HL-60/S4 treated with phorbol 12-myristate 13-acetate at 8.2 ng/mL for 4 days and 3 days (cell line): ENCODE measurements around the gene NPPA.

ENCODE experiments used
- in situ Hi-C: fragments of 300-500 bp; cut with MboI; formaldehyde crosslinking; loops from 2 replicates; pipeline ENCODE4 v1.15.0; 2022; ENCODE audit warnings: low sequenced_read_pairs

Gene NPPA

GRCh38 chr1:11874624-11875023 lies 27.0 kb upstream of the NPPA start:
- in situ Hi-C loops, result no loop called here

- in situ Hi-C loops, result no loop called here
Measured at GRCh38 chr1:11874258-11874562, 26.6 kb upstream of the NPPA start.

- in situ Hi-C loops, result no loop called here
Measured at GRCh38 chr1:11873395-11874257, 26.0 kb upstream of the NPPA start.

- in situ Hi-C loops, result no loop called here
Measured at GRCh38 chr1:11872545-11872944, 25.0 kb upstream of the NPPA start.

GRCh38 chr1:11869650-11870207 lies 22.1 kb upstream of the NPPA start:
- in situ Hi-C loops, result no loop called here

GRCh38 chr1:11869104-11869503 lies 21.5 kb upstream of the NPPA start:
- in situ Hi-C loops, result no loop called here

- in situ Hi-C loops, result no loop called here
Measured at GRCh38 chr1:11868331-11868980, 20.9 kb upstream of the NPPA start.

GRCh38 chr1:11862890-11863289 lies 15.3 kb upstream of the NPPA start:
- in situ Hi-C loops, result no loop called here

- in situ Hi-C loops, result no loop called here
Measured at GRCh38 chr1:11860587-11860986, 13.0 kb upstream of the NPPA start.

GRCh38 chr1:11860083-11860482 lies 12.5 kb upstream of the NPPA start:
- in situ Hi-C loops, result no loop called here

GRCh38 chr1:11858968-11859871 lies 11.6 kb upstream of the NPPA start:
- in situ Hi-C loops, result no loop called here

- in situ Hi-C loops, result no loop called here
Measured at GRCh38 chr1:11858613-11858967, 11.0 kb upstream of the NPPA start, which contains the start of gene NPPB. TSS of gene NPPB (minus strand) at chr1:11858945. CDS start at chr1:11858833, 112 bp downstream.

- in situ Hi-C loops, result no loop called here
Measured at GRCh38 chr1:11858158-11858557, 10.6 kb upstream of the NPPA start.

- in situ Hi-C loops, result no loop called here
Measured at GRCh38 chr1:11857164-11857851, 9.7 kb upstream of the NPPA start.

GRCh38 chr1:11856698-11857097 lies 9.1 kb upstream of the NPPA start:
- in situ Hi-C loops, result no loop called here

- in situ Hi-C loops, result no loop called here
Measured at GRCh38 chr1:11855430-11855829, 7.8 kb upstream of the NPPA start.

- in situ Hi-C loops, result no loop called here
Measured at GRCh38 chr1:11854519-11854918, 6.9 kb upstream of the NPPA start.

- in situ Hi-C loops, result no loop called here
Measured at GRCh38 chr1:11851180-11851579, 3.6 kb upstream of the NPPA start.

- in situ Hi-C loops, result no loop called here
Measured at GRCh38 chr1:11850156-11850555, 2.6 kb upstream of the NPPA start.

GRCh38 chr1:11848373-11848700 lies 754 bp upstream of the NPPA start:
- in situ Hi-C loops, result loop anchor here (25.0 kb wide), 1 partner anchor 139 kb away; the partner anchor contains the start of gene MFN2
